ENCODE data around the gene LIN9.

DNA sequence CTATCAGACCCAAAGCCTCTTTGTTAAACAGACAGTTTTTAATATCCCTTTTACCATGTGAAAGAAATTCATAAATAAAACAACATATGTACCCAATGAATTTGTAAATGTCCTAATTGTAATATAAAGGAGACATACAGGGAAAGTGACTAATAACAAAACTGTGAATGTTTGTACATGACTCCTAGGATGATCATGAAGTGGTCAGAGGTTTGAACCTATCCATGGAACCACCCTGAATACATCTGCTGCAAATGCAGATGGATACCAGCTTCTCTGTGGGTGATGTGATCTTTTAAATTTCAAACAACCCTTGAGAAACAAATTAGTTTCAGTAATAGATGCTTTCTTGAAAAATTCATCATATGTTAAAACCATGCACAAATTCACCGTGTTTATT, 105.7 kb downstream of the LIN9 start:
- TF ChIP-seq, protein P1, sequence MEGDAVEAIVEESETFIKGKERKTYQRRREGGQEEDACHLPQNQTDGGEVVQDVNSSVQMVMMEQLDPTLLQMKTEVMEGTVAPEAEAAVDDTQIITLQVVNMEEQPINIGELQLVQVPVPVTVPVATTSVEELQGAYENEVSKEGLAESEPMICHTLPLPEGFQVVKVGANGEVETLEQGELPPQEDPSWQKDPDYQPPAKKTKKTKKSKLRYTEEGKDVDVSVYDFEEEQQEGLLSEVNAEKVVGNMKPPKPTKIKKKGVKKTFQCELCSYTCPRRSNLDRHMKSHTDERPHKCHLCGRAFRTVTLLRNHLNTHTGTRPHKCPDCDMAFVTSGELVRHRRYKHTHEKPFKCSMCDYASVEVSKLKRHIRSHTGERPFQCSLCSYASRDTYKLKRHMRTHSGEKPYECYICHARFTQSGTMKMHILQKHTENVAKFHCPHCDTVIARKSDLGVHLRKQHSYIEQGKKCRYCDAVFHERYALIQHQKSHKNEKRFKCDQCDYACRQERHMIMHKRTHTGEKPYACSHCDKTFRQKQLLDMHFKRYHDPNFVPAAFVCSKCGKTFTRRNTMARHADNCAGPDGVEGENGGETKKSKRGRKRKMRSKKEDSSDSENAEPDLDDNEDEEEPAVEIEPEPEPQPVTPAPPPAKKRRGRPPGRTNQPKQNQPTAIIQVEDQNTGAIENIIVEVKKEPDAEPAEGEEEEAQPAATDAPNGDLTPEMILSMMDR (IDR thresholded peaks at IDR 0.05), result no peak
- TF ChIP-seq POLR2A (IDR thresholded peaks at IDR 0.05), result no peak
